HG03520 (cell line): ENCODE results near the gene NAB1.
"Not testable (repeated sequence)": the region's sequence is repeated elsewhere in the genome, so short reads cannot be mapped to it uniquely, and the experiment has no call there.

Experiments
- ATAC-seq: cut with Tn5 transposase; IDR thresholded peaks from one replicate; pipeline ENCODE4 v1.9.1; 2021; ENCODE audit warnings: mild to moderate bottlenecking, moderate library complexity; ENCODE audit not compliant: unreplicated experiment

Gene NAB1, protein sequence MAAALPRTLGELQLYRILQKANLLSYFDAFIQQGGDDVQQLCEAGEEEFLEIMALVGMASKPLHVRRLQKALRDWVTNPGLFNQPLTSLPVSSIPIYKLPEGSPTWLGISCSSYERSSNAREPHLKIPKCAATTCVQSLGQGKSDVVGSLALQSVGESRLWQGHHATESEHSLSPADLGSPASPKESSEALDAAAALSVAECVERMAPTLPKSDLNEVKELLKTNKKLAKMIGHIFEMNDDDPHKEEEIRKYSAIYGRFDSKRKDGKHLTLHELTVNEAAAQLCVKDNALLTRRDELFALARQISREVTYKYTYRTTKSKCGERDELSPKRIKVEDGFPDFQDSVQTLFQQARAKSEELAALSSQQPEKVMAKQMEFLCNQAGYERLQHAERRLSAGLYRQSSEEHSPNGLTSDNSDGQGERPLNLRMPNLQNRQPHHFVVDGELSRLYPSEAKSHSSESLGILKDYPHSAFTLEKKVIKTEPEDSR

DNA sequence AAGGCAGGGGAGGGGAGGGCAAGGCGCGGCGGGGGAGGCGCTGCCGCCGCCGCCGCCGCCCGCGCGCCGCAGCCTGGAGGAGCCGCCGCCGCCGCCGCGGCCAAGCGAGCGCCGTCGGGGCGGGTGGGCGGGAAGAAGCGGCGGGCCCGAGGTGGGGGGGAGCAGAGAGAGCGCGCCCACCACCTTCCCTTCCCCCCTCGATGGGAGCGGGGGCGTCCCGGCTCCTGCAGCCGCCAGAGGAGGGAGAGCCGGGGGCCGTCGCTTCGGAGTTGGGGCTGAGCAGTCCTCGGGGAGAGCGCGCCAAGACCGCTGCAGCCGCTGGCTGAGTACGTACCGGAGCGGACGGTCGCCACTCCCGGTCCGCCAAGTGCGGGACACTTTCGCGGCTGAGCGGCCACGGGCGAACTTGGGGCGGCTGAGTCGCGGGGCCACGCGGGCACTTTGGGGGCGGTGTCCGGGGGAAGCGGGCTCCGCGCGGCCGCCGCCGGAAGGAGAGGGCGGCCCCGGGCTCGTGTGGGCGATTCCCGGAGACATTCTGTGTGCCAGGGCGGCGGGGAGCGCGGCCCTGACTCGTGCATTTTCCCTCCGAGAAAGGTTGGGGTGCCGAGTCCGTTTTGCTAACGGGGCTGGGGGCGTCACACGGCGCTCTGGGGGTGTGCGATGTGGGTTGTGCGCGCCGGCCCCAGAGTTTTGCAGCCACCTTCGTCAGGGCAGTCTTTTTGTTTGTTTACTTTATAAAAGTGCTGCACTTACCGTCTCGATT, at the start of gene NAB1:
Gene NAB1, plus strand, starts transcription at position 49 of the 763 bp plus-strand sequence. CDS start 10,094 bp downstream, outside the sequence.
- peak; percentile 37 for ATAC-seq

DNA sequence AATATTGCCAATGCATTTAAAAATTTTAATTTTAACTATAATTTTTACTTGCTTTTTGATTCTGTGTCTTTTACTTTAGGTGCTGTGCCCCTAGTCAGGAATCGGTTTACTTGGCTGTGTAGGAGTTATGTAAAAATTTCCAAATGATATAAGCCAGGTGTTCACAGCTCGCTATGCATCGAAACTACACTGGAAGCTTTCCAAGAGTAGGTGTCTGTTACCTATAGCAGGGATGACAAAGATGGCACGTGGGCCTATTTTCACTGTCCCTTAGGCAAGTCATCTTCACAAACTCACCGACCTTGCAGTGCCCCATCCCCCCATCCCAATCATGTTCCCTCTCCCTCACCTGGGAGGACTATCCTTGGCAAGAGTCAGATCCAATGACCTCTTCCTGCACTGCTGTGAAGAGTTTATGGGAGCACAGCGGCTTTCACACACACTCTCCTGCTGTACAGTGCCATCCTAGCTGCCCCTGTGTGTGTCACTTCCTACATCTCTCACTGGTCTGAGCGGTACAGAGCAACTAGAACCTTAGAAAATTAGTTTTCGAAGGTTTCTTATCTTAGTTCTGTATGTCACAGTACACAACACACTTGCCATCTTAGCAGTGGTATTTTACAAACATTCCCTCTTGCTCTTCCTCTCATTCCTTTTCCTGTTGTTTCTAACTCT, 49.2 kb upstream of the NAB1 start:
- no peak for ATAC-seq

DNA sequence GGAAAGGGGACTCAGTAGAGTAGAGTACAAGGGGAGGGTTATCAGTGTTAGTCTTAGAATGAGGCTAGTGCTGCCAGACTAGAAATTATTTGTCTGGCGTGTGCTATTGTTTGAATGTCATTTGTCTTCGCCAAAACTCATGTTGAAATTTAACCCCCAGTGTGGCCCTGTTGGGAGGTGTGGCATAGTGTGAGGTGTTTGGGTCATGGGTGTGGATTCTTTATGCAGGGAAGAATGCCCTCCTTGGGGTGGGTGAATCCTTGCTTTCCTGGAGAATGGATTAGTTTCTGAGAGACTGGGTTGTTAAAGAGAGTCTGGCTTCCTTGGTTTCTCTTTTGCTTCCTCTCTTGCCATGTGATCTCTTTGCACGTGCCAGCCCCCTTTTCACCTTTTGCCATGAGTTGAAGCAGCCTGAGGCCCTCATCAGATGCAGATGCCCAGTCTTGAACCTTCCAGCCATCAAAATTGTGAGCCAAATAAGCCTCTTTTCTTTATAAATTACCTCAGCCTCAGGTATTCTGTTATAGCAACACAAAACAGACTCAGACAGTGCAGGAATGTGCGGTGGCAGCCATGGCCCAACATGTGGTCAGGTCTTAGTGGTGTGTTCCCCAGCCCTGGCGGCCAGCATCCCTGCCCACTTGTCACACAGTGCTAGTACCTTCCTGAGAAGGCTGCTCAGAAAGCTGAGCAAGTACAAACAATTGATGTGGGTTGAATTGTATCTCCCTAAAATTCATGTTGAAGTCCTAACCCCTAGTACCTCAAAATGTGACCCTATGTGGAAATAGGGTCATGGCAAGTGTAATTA, 48.4 kb upstream of the NAB1 start:
- ATAC-seq = no peak

DNA sequence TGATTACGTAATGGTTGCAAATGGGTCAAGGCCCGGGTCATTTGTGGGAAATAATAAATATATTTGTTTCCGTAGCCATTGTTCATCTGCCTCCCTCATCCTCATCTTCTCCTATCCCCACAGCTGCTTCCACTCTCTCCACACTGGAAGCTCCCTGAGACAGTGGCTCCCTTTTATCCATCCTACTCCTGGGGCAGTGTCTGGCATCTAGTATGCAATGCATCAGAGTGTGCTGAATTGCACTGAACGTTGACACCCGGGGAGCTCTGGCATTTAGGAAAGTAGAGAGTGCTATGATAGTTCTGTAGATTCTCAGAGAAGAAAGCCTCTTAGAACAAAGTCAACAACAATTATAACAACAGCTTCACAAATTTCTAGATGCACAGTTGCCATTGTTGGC, 45.5 kb upstream of the NAB1 start:
- no peak for ATAC-seq

DNA sequence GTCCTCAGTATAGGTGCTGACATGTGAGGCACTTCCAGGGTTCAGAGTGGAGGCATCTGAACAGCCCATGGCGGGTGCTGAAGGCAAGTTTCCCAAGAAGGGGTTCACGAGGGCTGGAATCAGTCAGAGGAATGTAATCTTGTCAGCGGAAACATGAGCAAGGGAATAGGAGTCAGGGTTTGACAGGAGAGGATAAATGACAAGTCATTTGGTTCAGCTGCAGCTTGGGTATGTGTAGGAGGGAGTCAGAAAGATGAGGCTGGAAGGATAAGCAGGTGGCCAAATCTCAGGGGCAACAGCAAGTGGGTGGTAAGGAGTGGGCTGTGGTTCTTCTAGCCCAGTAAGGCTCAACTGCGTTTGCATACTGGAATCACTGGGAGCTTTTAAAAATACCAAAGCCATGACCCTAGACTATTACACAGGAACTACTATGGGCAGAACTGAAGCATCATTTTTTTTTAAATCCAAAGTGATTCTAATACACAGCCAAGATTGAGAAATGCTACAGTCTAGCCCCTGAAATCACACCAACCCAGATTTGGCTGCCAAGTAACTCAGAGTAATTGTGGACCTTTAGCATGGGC, 41.8 kb upstream of the NAB1 start:
- no peak for ATAC-seq

DNA sequence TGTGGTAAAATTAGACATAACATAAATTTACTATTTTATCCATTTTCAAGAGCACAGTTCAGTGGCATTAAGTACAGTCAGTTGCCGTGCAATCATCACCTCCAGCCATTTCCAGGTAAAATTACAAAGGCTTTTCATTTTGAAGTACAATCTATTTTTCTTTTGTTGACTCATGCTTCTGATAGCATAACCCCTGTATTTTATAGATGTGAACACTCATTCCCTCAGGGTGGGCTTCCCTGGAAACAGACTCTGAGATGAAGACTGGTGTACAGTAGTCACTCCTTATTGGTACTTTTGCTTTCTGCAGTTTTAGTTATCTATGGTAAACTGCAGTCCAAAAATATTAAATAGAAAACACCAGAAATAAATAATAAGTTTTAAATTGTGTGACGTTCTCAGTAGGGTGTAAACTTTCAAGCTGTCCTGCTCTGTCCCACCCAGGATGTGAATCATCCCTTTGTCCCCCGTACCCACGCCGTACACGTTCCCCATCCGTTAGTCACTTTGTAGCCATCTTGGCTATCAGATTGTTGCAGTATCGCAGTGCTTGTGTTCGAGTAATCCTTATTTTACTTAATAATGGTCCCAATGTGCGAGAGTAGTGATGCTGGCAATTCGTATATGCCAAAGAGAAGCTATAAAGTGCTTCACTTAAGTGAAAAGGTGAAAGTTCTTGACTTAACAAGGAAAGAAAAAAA, 41.1 kb upstream of the NAB1 start:
- ATAC-seq = no peak

DNA sequence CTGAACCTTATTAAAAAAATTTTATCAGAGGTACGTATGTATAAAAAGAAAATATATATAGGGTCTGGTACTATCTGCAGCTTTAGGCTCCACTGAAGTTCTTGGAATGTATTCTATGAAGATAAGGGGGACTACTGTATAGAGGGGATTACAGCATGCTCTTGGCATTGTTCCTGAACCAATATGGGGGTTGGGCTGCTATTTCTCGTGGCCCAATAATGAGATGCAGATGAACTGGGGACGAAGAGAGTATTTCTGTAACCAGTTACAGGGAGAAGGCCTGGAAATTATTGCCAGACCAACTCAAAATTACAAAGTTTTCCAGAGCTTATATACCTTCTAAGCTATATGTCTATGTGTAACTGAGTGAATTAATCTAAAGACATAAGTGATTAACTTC, 40.0 kb upstream of the NAB1 start:
- not testable (repeated sequence) for ATAC-seq

DNA sequence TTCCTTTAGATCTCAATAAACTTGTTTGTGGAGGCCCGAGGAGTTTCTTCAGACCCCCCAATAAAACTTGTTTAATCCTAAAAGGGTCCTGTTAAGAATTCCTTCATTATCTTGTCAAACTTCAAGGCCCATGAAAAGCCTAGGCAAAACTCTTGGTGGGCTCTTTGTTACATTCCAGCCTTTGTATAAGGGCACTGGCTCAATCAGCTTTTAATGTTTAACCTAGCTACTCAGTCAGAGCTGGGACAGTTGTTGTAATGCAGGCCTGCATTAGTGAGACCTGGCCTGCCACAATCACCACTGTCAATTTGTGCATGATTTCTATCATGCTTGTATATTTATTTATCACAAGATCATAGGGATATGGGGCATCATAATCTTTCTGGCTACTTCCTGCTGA, 39.5 kb upstream of the NAB1 start:
- not testable (repeated sequence) for ATAC-seq

DNA sequence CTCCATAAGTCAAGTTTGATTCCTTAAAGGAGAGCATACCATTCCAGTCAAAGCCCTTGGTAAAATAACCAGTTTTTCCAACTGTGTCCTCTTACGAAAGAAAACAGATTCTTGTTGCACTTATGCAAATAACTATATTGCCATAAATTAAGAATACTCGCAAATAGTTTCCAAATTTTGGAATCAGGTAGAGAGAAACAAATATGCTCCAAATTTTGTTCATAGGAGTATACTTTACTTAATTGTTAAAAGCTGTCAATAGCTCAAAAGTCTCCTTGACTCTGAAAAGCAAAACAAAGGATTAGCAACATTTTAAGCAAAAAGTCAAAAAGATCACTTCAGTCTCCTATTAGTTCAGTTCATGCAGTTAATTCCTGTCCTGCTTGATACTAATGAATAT, 38.4 kb upstream of the NAB1 start:
- ATAC-seq = not testable (repeated sequence)

DNA sequence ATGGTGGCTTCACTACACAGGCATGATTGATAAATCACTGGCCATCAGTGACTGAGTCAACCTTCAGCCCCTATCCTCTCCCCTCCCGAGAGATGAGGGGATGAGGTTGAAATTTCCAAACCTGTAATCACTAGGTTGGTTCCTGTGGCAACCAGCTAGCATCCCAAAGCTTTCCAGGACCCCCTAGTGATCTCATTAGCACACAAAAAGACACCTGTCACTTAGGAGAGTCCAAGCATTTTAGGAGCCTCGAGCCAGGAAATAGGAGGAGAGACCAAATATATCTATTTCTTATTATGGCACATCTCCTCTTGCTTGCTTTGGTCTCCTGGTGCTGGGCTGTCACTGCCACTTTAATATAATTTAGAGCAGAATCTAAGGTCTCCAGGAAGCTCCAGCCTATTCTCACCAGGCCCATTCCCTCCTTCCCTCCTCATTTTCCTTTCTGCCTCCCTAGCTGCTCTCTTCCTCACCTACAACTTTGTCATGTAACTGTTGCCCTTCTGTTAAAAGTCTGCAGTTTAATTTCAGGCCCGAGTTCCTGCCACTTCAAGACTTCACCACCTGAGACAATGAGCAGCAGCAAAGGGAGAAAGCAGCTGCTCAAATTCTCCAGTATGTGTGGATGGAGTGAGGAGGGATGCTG, 33.2 kb upstream of the NAB1 start:
- no peak for ATAC-seq

DNA sequence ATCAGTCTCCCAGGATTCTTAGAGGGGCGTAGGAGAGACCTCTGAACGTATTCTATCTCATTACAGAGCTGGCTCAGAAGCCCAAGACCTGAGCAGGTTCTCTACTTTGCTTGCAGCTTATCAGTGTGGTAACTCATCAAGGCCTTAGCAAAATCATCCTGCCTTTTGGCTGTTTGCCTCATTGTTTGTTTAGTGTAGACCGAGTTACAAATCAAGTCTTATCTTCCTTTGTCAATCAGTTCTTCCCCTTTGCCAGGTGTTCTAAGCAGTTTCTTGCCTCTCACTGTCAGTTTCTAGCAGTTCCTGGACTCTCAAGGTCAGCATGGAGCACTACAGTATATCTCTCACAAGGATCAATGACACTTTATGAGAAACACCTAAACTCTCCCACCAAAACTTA, 30.9 kb upstream of the NAB1 start:
- ATAC-seq = no peak

DNA sequence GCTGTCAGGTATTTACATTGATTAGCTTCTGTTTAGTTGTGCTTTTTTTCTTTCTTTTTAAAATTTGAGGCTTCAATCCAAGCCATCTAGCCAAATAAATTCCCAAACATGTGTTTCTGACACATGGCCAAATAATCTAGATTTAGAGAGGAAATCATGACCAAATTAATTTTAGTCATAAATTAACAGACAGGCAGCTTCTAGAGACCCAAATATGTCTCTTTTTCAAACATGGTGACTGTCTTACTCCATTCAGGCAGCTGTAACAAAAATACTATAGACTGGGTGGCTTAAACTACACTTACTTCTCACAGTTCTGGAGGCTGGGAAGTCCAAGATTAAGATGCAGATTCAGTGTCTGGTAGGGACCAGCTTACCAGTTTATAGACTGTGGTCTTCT, 23.2 kb upstream of the NAB1 start:
- ATAC-seq = no peak

DNA sequence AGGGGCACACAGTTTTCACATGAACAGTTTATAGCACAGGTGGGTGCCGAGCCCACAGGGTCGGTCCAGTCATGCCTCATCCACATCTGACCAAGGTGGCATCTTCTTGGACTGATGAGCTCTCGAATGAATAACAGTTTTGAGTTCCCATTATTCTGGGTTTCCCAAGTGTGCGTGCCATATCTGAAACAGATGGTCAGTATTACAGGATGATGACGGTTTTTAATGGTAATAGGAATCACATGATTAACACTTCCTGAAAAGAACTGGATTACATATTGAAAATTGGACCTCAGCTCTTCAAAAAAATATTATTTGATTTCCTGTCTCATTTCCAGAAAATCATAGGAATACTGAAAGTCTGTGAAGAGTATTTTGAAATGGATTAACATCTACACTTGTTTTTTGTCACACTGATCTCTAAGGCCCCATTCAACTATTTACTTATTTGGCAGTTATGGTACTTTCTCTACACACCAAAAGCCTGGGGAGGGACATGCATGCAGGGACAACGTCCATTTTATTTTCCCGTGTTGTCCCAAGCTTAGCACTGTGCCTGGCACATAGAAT, 22.2 kb upstream of the NAB1 start:
- no peak for ATAC-seq

DNA sequence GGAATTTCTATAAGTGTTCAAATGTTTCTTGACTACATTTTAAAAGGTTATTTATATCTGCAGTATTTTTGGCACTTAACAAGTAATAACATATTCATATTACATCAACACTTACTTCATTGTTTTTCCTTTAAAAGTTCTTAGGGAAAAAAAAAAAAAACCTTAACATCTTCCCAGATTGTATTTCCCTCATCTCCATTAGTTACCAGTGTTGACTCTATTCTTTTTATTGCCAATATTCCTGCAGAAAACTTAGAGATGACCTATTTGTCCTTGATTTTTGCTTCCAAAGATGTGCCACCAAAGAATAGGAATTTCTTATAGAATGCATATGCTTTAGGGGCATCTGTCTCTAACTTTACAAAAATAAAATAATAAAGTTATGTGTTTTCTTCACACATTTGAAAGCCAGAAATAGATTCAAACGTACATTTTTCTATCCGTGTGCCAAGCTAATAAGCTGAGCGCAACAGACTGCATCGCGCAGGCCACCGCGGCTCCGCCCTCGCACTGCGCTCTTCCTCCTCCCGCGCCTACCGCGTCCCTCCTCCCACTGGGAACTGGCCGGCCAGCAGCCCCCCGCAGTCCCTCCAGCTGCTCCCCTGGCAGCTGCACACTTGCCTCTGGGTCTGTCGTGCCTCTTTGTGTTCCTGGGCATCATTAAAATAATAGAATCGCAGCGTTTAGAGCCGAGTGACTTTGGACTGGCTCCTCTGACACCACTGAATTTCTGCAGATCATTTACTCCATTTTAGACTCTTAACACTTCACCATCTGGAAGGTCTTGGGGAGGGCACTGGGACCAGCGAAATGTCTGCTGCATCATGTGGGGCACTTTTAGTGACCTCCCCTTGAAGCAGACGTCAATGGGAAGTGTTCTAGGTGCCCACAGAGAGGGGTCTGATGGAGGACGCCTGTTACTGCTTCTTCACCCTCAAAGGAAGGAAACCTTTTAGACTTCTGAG, 21.2 kb upstream of the NAB1 start:
- ATAC-seq = peak; percentile 91

DNA sequence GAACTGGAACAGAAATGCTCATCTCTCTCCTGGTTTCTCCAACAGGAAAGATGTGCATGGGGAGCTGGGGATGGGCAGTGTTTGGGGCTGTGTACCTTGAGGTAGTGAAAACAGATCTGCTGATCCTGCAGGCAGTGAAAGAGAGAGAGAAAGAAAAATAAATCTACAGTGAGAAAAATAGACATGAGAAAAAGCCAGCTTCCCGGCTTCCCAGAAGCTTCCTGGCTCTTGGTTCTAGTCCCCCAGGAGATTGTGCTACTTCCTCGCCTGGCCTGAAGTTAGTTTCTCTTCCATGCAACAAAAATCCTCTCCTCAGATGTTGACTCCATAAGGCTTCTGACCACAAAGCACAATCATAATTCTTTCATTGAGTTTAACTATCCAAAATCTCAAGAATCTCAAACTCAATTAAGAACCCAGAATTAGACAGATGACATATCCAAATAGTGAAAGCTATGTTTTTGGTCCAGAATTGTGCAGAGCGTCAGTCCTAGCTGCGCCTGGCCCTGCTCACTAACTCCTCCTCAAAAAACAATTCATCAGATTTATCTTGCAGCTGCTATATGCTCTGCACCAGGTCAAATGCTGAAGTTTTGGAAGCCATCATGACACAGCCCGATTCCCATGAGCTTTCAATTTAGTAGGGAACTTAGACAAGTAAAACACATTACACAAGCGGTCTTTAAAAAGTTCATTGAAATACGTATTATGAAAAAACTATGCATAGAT, 20.1 kb upstream of the NAB1 start:
- no peak for ATAC-seq

DNA sequence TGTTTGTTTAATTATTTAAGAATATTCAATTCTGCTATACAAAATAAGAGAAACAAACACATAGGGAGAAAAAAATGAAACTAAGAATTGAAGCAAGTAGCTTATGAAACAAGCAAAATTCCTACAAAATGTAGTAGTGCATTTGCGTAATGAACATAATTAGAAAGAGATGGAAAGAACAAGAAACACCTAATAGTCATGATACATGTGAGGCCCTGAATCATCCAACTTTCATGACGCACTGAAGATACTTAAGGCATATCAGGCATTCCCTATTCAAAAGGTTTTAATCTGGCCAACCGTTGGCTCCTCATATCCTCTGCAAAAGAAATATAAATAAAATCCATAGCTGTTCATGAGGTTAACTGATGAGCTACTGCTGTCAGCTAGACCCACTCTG, 14.5 kb upstream of the NAB1 start:
- no peak for ATAC-seq

DNA sequence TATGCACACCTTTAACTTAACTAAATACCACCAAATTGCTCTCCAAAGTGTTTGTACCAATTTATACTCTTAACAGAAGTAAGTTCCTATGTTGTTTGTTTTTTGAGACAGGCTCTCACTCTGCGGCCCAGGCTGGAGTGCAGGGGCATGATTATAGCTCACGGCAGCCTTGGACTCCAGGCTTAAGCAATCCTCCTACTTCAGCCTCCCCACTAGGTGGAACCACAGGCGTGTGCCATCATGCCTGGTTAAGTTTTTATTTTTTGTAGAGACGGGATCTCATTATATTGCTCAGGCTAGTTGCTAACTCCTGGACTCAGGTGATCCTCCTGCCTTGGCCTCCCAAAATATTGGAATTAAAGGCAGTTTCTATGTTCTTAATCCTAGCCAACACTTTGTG, 13.1 kb upstream of the NAB1 start:
- no peak for ATAC-seq
